Lower leg skin (tissue), 4 donors: ENCODE results near the gene RB1. TPM values are rescaled to one million over a fixed set of nuclear protein-coding genes. Genes with fewer than 3 reads are reported as not detected.

Experiments
- DNase-seq, 2 donors: peaks; one replicate each; pipeline ENCODE4 v3.0.0-alpha.2; 2019; ENCODE audit warnings: low spot score in 2 of 2
- H3K4me3 ChIP-seq: fragments of 200-600 bp; sonication (generic); 2 replicates; pipeline ENCODE4 v1.5.1; 2017; ENCODE audit warnings: mild to moderate bottlenecking, low read depth; ENCODE audit not compliant: poor library complexity, severe bottlenecking
- CTCF ChIP-seq, 3 donors: fragments of 450-650 bp; IDR thresholded peaks; one replicate each; pipeline ENCODE4 v1.5.1; 2016; ENCODE audit warnings: antibody characterized with exemption in 3 of 3, mild to moderate bottlenecking in 3 of 3, moderate library complexity in 2 of 3
- POLR2A ChIP-seq, 2 donors: fragments of 450-650 bp; IDR thresholded peaks; one replicate each; pipeline ENCODE4 v1.6.1; 2016 to 2017; ENCODE audit warnings: antibody characterized with exemption in 2 of 2, mild to moderate bottlenecking in 1 of 2, moderate library complexity in 1 of 2
- WGBS, 2 donors: methylation state at CpG; one replicate each; pipeline ENCODE4 v1.1.5; 2018; 5-methylcytosine and 5-hydroxymethylcytosine counted together
- intact Hi-C: fragments of 100-400 bp; cut with DNase I; formaldehyde crosslinking; loops from one replicate; pipeline ENCODE4 v1.15.0; 2023; ENCODE audit warnings: low total_unique reads
- total RNA-seq, 4 donors: library from RNA; depleted of rRNA; stranded (reverse); fragments of >200 nt; gene quantifications; one replicate each; pipeline ENCODE4 v1.1.0, GENCODE V29; 2016

Gene RB1
- total RNA-seq, 4 donors from 2014 or later: 15.8 to 20.0 (median 16.4) TPM

GRCh38 chr13:48393698-48394085, 90.1 kb downstream of the RB1 start:
- no peak overlapping the region for H3K4me3 ChIP-seq
- intact Hi-C loops: loop anchor here (10.0 kb wide), 1 partner anchor 79 kb away; no protein-coding TSS in a partner anchor
- WGBS, 2 donors: 84 to 97% methylated on average over 2 of the region's 2 CpGs
- DNase-seq: no peak
- no peak for TF ChIP-seq CTCF (IDR thresholded peaks at IDR 0.05)
- no peak for TF ChIP-seq POLR2A (IDR thresholded peaks at IDR 0.05)

GRCh38 chr13:48397744-48398143, 94.2 kb downstream of the RB1 start:
- WGBS, 2 donors: 40 to 49% methylated on average over 1 of the region's 1 CpG
- no peak for TF ChIP-seq CTCF (IDR thresholded peaks at IDR 0.05)
- TF ChIP-seq POLR2A (IDR thresholded peaks at IDR 0.05): no peak

GRCh38 chr13:48398450-48399095, 95.0 kb downstream of the RB1 start:
- intact Hi-C loops: loop anchor here (10.0 kb wide), 1 partner anchor 84 kb away; no protein-coding TSS in a partner anchor
- TF ChIP-seq CTCF (IDR thresholded peaks at IDR 0.05): no peak
- TF ChIP-seq POLR2A (IDR thresholded peaks at IDR 0.05): no peak
- no peak overlapping the region for H3K4me3 ChIP-seq
- DNase-seq: no peak

More at GRCh38 chr13:48397744-48398143, 94.2 kb downstream of the RB1 start:
- no peak overlapping the region for H3K4me3 ChIP-seq
- DNase-seq: no peak
- intact Hi-C loops: loop anchor here (10.0 kb wide), 1 partner anchor 83 kb away; no protein-coding TSS in a partner anchor

- WGBS, 2 donors: 47 to 57% methylated on average over 2 of the region's 2 CpGs
- no peak for TF ChIP-seq CTCF (IDR thresholded peaks at IDR 0.05)
- no peak for TF ChIP-seq POLR2A (IDR thresholded peaks at IDR 0.05)
- no peak for DNase-seq
- intact Hi-C loops: no loop called here
- H3K4me3 ChIP-seq: no peak overlapping the region
Measured at GRCh38 chr13:48400090-48400694, 96.6 kb downstream of the RB1 start.

- intact Hi-C loops: no loop called here
- TF ChIP-seq POLR2A (IDR thresholded peaks at IDR 0.05) (no peak), CTCF (IDR thresholded peaks at IDR 0.05) (no peak)
- no peak overlapping the region for H3K4me3 ChIP-seq
- no peak for DNase-seq
- 20 to 32% methylated on average over 1 of the region's 1 CpG for WGBS, 2 donors
Measured at GRCh38 chr13:48400850-48401291, 97.3 kb downstream of the RB1 start.
